Activated T-cell treated with anti-CD3 and anti-CD28 coated beads for 48 hours (primary cell): ENCODE results near the gene LGALS7.
"Not testable (repeated sequence)": the region's sequence is repeated elsewhere in the genome, so short reads cannot be mapped to it uniquely, and the experiment has no call there.

Experiments
- DNase-seq: peaks from one replicate; pipeline ENCODE4 v3.0.0-alpha.2; 2020; ENCODE audit warnings: low read depth

LGALS7 gene

DNA sequence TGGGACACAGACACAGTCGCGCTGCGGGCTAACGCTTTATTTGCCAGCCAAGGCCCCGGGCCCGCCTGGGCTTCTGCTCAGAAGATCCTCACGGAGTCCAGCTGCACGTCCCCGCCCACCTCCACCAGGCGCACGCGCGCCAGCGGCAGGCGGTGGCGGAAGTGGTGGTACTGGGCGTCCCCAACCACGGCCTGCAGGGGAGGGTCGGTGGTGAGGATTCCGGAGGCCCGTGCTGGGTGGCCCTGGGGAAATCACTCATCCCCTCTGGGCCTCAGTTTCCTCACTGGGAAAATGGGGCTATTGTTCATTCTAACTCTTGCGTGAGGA, 2.4 kb downstream of the LGALS7 start:
- DNase-seq, result not testable (repeated sequence)

DNA sequence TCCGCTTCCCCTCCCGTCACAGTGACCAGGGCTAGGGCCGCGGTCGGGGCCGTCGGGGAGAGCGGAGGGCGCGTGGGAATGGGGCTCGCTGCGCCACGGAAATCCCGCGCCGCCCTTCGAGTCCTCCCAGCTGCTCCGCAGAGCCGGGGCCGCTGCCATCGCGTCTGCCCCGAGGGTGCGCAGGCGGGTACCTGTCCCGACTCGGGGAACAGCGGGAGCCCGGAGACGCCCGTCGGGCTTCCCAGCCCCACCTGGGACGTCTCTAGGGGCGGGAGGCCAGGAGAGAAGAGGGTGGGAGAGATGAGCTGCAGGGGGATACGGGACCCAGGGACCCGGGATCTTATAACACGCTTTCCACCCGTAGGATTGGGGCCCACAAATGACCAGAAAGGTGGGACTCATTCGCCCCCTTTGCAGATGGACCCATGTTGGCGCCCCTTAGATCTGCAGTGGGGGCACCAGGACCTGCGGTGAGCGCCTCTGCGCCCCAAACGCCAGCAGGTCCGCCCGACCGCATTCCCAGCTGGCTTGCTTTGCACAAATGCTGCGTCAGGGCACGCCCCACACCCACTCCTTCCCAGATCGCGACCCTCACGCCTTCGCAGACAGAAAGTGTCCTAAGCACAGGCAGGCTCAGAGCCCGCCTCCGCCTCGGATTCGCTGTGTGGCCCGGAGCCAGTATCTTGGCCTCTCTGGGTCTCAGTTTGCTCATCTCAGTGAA, 2.9 kb downstream of the LGALS7 start:
- DNase-seq, result not testable (repeated sequence)

DNA sequence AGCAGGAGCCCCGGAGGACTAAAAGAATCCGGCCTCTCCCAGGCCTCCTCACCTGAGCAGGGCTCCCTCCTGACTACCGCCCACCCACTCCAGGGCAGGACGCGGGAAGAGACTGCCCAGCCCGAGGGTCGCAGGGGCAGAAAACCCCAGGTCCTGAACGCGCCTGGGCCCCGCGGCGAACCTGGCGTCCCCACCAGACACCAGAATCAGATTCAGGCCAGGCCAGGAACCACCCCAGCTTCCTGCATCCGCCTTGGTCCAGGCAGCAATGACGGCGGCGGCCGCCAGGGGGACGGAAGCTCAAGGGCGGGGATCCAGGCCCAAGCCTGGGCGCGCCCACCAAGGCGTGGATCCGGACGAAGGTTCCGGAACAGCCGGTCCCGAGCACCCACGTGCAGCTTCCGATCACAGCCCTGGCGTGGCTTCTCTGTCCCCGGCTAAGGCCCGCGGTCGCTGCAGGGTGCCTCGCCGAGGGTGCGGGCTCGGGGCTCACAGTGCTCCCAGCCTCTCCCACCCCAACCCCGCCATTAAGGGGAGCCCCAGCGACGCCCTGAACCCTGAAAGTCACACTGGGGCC, 3.6 kb downstream of the LGALS7 start:
- peak; percentile 86 for DNase-seq

- no peak for DNase-seq
These were observed 6.9 kb downstream of the LGALS7 start for GRCh38 chr19:38766276-38767047.

DNA sequence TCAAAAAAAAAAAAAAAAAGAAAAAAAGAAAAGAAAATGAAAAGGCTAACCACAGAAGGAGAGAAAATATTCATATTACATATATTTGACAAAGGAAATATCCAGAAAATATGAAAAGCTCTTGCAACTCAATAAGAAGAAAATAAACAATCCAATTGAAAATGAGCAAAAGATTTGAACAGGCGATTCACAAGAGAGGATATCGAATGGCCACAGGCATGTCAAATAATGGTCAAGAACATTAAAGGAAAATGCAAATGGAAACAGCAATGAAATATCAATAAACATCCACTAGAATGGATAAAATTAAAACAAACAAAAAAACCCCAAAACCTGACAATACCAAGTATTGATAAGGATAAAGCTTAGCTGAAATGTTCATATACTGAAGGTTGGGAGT, 8.1 kb downstream of the LGALS7 start:
- DNase-seq, result no peak

GRCh38 chr19:38763795-38764220, 9.5 kb downstream of the LGALS7 start:
- DNase-seq, result no peak

DNA sequence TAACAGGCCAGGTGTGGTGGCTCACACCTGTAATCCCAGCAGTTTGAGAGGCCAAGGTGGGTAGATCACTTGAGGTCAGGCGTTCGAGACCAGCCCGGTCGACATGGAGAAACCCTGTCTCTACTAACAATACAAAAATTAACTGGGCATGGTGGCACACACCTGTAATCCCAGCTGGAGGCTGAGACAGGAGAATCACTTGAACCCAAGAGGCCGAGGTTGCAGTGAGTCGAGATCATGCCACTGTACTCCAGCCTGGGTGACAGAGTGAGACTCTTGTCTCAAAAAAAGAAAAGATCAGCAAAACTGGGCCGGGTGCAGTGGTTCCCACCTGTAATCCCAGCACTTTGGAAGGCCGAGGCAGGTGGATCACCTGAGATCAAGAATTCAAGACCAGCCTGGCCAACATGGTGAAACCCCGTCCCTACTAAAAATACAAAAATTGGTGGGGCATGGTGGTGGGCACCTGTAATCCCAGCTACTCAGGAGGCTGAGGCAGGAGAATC, 11.4 kb downstream of the LGALS7 start:
- DNase-seq, result not testable (repeated sequence)

GRCh38 chr19:38760805-38761517, 12.4 kb downstream of the LGALS7 start:
- DNase-seq, result not testable (repeated sequence)

GRCh38 chr19:38759590-38760003, 13.7 kb downstream of the LGALS7 start:
- DNase-seq, result no peak

DNA sequence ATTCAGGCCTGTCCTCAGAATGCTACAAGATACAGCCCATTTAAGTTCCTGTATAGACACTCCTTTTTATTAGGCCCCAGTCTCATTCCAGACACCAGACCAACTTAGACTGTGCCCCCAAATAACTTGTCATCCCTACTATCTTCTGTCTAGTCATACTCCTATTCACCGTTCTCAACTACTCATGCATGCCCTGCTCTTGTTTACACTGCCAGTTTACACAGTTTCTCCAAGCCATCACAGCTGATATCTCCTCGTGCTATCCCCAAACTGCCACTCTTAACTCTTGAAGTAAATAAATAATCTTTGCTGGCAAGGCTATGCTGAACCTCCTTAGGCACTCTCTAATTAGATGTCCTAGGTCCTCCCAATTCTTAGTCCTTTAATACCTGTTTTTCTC, 19.1 kb downstream of the LGALS7 start:
- not testable (repeated sequence) for DNase-seq

GRCh38 chr19:38753783-38754182, 19.5 kb downstream of the LGALS7 start:
- not testable (repeated sequence) for DNase-seq

- DNase-seq, result no peak
These were observed 28.0 kb downstream of the LGALS7 start for GRCh38 chr19:38745316-38745715.

- no peak for DNase-seq
These were observed 28.4 kb downstream of the LGALS7 start for GRCh38 chr19:38744874-38745273.

DNA sequence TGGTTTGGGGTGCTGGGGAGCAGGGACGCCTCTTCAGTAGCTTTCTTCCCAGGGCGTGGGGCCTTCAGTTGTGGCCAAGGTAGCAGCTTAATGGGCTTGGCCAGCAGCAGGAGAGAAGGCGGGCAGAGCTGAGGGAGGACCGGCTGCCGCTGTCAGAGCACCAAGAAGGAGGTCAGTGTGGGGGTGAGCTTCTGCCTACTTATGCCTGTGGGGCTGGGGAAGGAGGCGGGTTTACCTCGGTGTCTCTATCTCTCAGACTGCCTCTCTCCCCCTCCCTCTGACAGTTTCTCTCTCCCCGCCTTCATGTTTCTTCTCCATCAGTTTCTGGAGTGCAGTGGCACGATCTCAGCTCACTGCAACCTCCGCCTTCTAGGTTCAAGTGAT, 29.0 kb downstream of the LGALS7 start, which contains the start of gene CAPN12:
Gene CAPN12 (minus strand): TSS at position 177 of the 384 bp plus-strand sequence. CDS start 309 bp downstream, outside the sequence.
- no peak for DNase-seq

- DNase-seq, result no peak
These were observed 29.7 kb downstream of the LGALS7 start for GRCh38 chr19:38743394-38744297.

DNA sequence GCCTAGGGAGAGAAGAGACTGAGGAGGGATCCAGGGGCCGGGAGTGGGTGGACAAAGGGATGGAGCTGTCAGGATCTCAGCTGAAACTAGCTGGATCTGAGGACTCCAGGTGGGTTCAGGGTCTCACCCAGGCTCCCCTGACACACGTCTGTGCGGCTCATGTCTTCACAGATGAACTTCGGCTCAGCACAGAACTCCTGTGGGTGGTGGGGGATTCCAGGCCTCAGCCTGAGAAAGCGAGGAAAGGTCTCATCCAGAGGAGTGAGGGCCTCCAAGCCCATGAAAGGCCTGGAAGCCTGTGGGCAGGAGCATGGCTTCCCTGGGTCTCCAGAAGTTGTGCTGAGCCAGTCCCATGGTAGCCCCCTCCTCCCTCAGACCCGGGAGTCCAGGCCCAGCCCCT, 30.4 kb downstream of the LGALS7 start:
- DNase-seq, result no peak

- DNase-seq, result no peak
These were observed 31.0 kb downstream of the LGALS7 start for GRCh38 chr19:38742296-38742695.

DNA sequence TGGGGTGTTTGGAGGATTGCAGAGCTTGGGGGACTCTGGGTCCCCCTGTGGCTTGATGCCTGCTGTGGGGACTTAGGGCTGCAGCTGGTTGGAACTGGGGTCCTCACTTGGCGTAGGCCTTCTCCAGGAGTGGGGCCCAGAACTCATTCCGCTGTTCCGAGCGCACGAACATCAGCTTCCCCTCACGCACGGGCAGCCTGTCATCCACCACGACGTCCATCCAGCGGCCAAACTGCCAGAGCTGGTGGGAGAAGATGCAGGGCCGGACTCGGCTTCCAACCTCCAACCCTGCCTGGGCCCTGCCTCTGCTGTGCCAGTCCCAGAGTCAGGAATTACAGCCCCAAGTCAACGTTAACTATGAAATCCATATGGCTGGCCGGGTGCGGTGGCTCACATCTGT, 31.6 kb downstream of the LGALS7 start:
- DNase-seq, result no peak

GRCh38 chr19:38740932-38741331, 32.4 kb downstream of the LGALS7 start:
- no peak for DNase-seq

GRCh38 chr19:38740257-38740592, 33.1 kb downstream of the LGALS7 start:
- DNase-seq, result no peak
